ENCODE data around the gene MAPK8.

MAPK8 gene

GRCh38 chr10:48294431-48294830, 12.0 kb upstream of the MAPK8 start:
- 95% methylated on average over 2 of the region's 2 CpGs for WGBS

GRCh38 chr10:48296576-48297098, 9.8 kb upstream of the MAPK8 start:
- no peak overlapping the region for H3K9ac ChIP-seq (ENCODE audit: low read depth, low read length)
- no peak overlapping the region for H3K27ac ChIP-seq (ENCODE audit: low read depth, low read length)
- 73% methylated on average over 4 of the region's 4 CpGs for WGBS
- H3K27me3 ChIP-seq (ENCODE audit: insufficient read depth, low read length) = peaks cover 2% of the 10 kb centered on the region; the same call in 1 of the 2 replicates
- H3K36me3 ChIP-seq (ENCODE audit: insufficient read depth, low read length) = no peaks in the 10 kb centered on the region
- no peaks in the 10 kb centered on the region for H3K9me3 ChIP-seq (ENCODE audit: insufficient read depth, low read depth, low read length)
- H3K4me3 ChIP-seq (ENCODE audit: low read length) = no peak overlapping the region
- H3K4me1 ChIP-seq (ENCODE audit: insufficient read depth, low read length) = no peaks in the 10 kb centered on the region

More at GRCh38 chr10:48294431-48294830, 12.0 kb upstream of the MAPK8 start:
- H3K9me3 ChIP-seq (ENCODE audit: insufficient read depth, low read depth, low read length) = no peaks in the 10 kb centered on the region
- no peaks in the 10 kb centered on the region for H3K4me1 ChIP-seq (ENCODE audit: insufficient read depth, low read length)
- H3K27me3 ChIP-seq (ENCODE audit: insufficient read depth, low read length) = peaks cover 2% of the 10 kb centered on the region; the same call in 1 of the 2 replicates
- H3K4me3 ChIP-seq (ENCODE audit: low read length) = no peak overlapping the region
- H3K9ac ChIP-seq (ENCODE audit: low read depth, low read length) = no peak overlapping the region
- H3K36me3 ChIP-seq (ENCODE audit: insufficient read depth, low read length) = no peaks in the 10 kb centered on the region
- no peak overlapping the region for H3K27ac ChIP-seq (ENCODE audit: low read depth, low read length)

GRCh38 chr10:48299066-48299465, 7.4 kb upstream of the MAPK8 start:
- Histone ChIP-seq H3K4me3 (ENCODE audit: low read length) (no peak overlapping the region), H3K9me3 (ENCODE audit: insufficient read depth, low read depth, low read length) (no peaks in the 10 kb centered on the region), H3K27me3 (ENCODE audit: insufficient read depth, low read length) (peaks cover 6% of the 10 kb centered on the region; the same call in 1 of the 2 replicates), H3K9ac (ENCODE audit: low read depth, low read length) (no peak overlapping the region), H3K4me1 (ENCODE audit: insufficient read depth, low read length) (no peaks in the 10 kb centered on the region), H3K27ac (ENCODE audit: low read depth, low read length) (no peak overlapping the region), H3K36me3 (ENCODE audit: insufficient read depth, low read length) (no peaks in the 10 kb centered on the region)
- 95% methylated on average over 7 of the region's 7 CpGs for whole genome bisulfite sequencing

GRCh38 chr10:48299692-48300091, 6.8 kb upstream of the MAPK8 start:
- Histone ChIP-seq H3K27me3 (ENCODE audit: insufficient read depth, low read length) (peaks cover 12% of the 10 kb centered on the region), H3K9me3 (ENCODE audit: insufficient read depth, low read depth, low read length) (no peaks in the 10 kb centered on the region), H3K36me3 (ENCODE audit: insufficient read depth, low read length) (no peaks in the 10 kb centered on the region), H3K27ac (ENCODE audit: low read depth, low read length) (no peak overlapping the region), H3K9ac (ENCODE audit: low read depth, low read length) (no peak overlapping the region), H3K4me3 (ENCODE audit: low read length) (no peak overlapping the region), H3K4me1 (ENCODE audit: insufficient read depth, low read length) (no peaks in the 10 kb centered on the region)
- no CpG with 5 or more reads among the region's 1 CpG for WGBS

- H3K4me1 ChIP-seq (ENCODE audit: insufficient read depth, low read length) = no peaks in the 10 kb centered on the region; the same call in 1 of the 2 replicates
Measured at GRCh38 chr10:48300556-48300955, 5.9 kb upstream of the MAPK8 start.

GRCh38 chr10:48302515-48303476, 3.7 kb upstream of the MAPK8 start:
- Histone ChIP-seq H3K4me3 (ENCODE audit: low read length) (no peak overlapping the region), H3K27me3 (ENCODE audit: insufficient read depth, low read length) (peaks cover 25% of the 10 kb centered on the region), H3K27ac (ENCODE audit: low read depth, low read length) (no peak overlapping the region), H3K4me1 (ENCODE audit: insufficient read depth, low read length) (peaks cover 6% of the 10 kb centered on the region), H3K9ac (ENCODE audit: low read depth, low read length) (no peak overlapping the region), H3K36me3 (ENCODE audit: insufficient read depth, low read length) (no peaks in the 10 kb centered on the region), H3K9me3 (ENCODE audit: insufficient read depth, low read depth, low read length) (no peaks in the 10 kb centered on the region)
- 87% methylated on average over 8 of the region's 8 CpGs for WGBS

More at GRCh38 chr10:48300556-48300955, 5.9 kb upstream of the MAPK8 start:
- Histone ChIP-seq H3K9ac (ENCODE audit: low read depth, low read length) (no peak overlapping the region), H3K27me3 (ENCODE audit: insufficient read depth, low read length) (peaks cover 21% of the 10 kb centered on the region), H3K4me3 (ENCODE audit: low read length) (no peak overlapping the region), H3K9me3 (ENCODE audit: insufficient read depth, low read depth, low read length) (no peaks in the 10 kb centered on the region), H3K27ac (ENCODE audit: low read depth, low read length) (no peak overlapping the region), H3K36me3 (ENCODE audit: insufficient read depth, low read length) (no peaks in the 10 kb centered on the region)
- 72% methylated on average over 2 of the region's 2 CpGs for WGBS

GRCh38 chr10:48305905-48306264, 592 bp upstream of the MAPK8 start:
- Histone ChIP-seq H3K27ac (ENCODE audit: low read depth, low read length) (no peak overlapping the region), H3K9ac (ENCODE audit: low read depth, low read length) (no peak overlapping the region), H3K4me1 (ENCODE audit: insufficient read depth, low read length) (peaks cover 16% of the 10 kb centered on the region), H3K27me3 (ENCODE audit: insufficient read depth, low read length) (peaks cover 23% of the 10 kb centered on the region), H3K4me3 (ENCODE audit: low read length) (peak overlapping the region; percentile 40), H3K36me3 (ENCODE audit: insufficient read depth, low read length) (no peaks in the 10 kb centered on the region), H3K9me3 (ENCODE audit: insufficient read depth, low read depth, low read length) (no peaks in the 10 kb centered on the region)
- WGBS = 75% methylated on average over 9 of the region's 9 CpGs

- Histone ChIP-seq H3K9me3 (ENCODE audit: insufficient read depth, low read depth, low read length) (no peaks in the 10 kb centered on the region), H3K36me3 (ENCODE audit: insufficient read depth, low read length) (no peaks in the 10 kb centered on the region), H3K27me3 (ENCODE audit: insufficient read depth, low read length) (peaks cover 23% of the 10 kb centered on the region), H3K4me3 (ENCODE audit: low read length) (peak overlapping the region; percentile 94), H3K27ac (ENCODE audit: low read depth, low read length) (peak overlapping the region; percentile 93), H3K4me1 (ENCODE audit: insufficient read depth, low read length) (peaks cover 16% of the 10 kb centered on the region), H3K9ac (ENCODE audit: low read depth, low read length) (peak overlapping the region; percentile 82)
- WGBS = 1% methylated on average over 70 of the region's 70 CpGs
Measured at GRCh38 chr10:48306870-48307710, 613 bp downstream of the MAPK8 start.

GRCh38 chr10:48307711-48308018, 1.2 kb downstream of the MAPK8 start:
- no peaks in the 10 kb centered on the region for H3K36me3 ChIP-seq (ENCODE audit: insufficient read depth, low read length)
- H3K4me1 ChIP-seq (ENCODE audit: insufficient read depth, low read length) = peaks cover 16% of the 10 kb centered on the region
- peak overlapping the region; percentile 82 for H3K9ac ChIP-seq (ENCODE audit: low read depth, low read length)
- peaks cover 23% of the 10 kb centered on the region for H3K27me3 ChIP-seq (ENCODE audit: insufficient read depth, low read length)
- H3K9me3 ChIP-seq (ENCODE audit: insufficient read depth, low read depth, low read length) = no peaks in the 10 kb centered on the region
- WGBS = 38% methylated on average over 3 of the region's 3 CpGs
- peak overlapping the region; percentile 93; the same call in 1 of the 2 replicates for H3K27ac ChIP-seq (ENCODE audit: low read depth, low read length)
- peak overlapping the region; percentile 94 for H3K4me3 ChIP-seq (ENCODE audit: low read length)

GRCh38 chr10:48309711-48310226, 3.3 kb downstream of the MAPK8 start:
- 83% methylated on average over 2 of the region's 2 CpGs for WGBS
- no peak overlapping the region for H3K9ac ChIP-seq (ENCODE audit: low read depth, low read length)

GRCh38 chr10:48314107-48314506, 7.6 kb downstream of the MAPK8 start:
- Histone ChIP-seq H3K36me3 (ENCODE audit: insufficient read depth, low read length) (no peaks in the 10 kb centered on the region), H3K27ac (ENCODE audit: low read depth, low read length) (no peak overlapping the region), H3K9me3 (ENCODE audit: insufficient read depth, low read depth, low read length) (no peaks in the 10 kb centered on the region), H3K4me3 (ENCODE audit: low read length) (no peak overlapping the region), H3K27me3 (ENCODE audit: insufficient read depth, low read length) (no peaks in the 10 kb centered on the region), H3K9ac (ENCODE audit: low read depth, low read length) (no peak overlapping the region), H3K4me1 (ENCODE audit: insufficient read depth, low read length) (peaks cover 23% of the 10 kb centered on the region)
- 94% methylated on average over 2 of the region's 2 CpGs for WGBS

More at GRCh38 chr10:48309711-48310226, 3.3 kb downstream of the MAPK8 start:
- no peaks in the 10 kb centered on the region for H3K9me3 ChIP-seq (ENCODE audit: insufficient read depth, low read depth, low read length)
- H3K4me1 ChIP-seq (ENCODE audit: insufficient read depth, low read length) = peaks cover 16% of the 10 kb centered on the region
- H3K27ac ChIP-seq (ENCODE audit: low read depth, low read length) = no peak overlapping the region
- no peaks in the 10 kb centered on the region for H3K36me3 ChIP-seq (ENCODE audit: insufficient read depth, low read length)
- H3K4me3 ChIP-seq (ENCODE audit: low read length) = no peak overlapping the region
- H3K27me3 ChIP-seq (ENCODE audit: insufficient read depth, low read length) = peaks cover 12% of the 10 kb centered on the region
